Stimulated activated CD4-positive, alpha-beta T cell treated with anti-CD3 and anti-CD28 coated beads, Interleukin-15, amount 100 ng/mL, for 48 hours (primary cell): ENCODE measurements around the gene SCYL3.
"Not testable (repeated sequence)": the region's sequence is repeated elsewhere in the genome, so short reads cannot be mapped to it uniquely, and the experiment has no call there.

ENCODE experiments used
- DNase-seq, 2 donors: peaks; one replicate each; pipeline ENCODE4 v3.0.0-alpha.2; 2020; ENCODE audit warnings: low read depth in 2 of 2

The SCYL3 gene

DNA sequence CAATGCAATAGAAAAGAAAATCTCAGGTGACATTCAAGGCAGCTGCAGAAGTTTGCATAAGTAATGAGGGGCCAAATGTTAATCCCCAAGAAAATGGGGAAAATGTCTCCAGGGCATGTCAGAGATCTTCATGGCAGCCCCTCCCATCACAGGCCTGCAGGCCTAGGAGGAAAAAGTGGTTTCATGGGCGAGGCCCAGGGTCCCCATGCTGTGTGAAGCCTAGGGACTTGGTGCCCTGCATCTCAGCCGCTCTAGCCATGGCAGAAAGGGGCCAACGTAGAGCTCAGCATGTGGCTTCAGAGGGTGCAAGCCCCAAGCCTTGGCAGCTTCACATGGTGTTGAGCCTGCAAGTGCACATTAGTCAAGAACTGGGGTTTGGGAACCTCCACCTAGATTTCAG lies 21.7 kb downstream of the SCYL3 start:
- DNase-seq: not testable (repeated sequence)

DNA sequence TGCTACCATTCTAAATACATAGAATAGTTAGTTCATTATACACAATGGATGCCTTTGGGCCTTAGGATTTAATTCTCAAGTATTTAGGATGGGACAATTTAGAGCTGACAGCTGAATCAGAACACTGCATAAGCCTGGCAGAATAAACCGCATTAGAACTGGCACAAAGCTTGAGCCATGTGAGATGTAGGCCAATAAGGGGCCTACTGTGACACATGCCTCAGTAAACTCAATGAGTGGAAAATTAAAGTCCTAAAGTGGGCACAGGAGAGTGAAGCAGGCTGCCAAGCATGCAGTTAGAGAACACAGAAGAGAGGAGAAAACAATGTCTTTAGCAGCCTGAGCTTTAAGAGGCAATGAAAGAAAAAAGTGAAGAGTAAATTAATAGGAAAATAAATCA lies 24.3 kb downstream of the SCYL3 start:
- no peak for DNase-seq

DNA sequence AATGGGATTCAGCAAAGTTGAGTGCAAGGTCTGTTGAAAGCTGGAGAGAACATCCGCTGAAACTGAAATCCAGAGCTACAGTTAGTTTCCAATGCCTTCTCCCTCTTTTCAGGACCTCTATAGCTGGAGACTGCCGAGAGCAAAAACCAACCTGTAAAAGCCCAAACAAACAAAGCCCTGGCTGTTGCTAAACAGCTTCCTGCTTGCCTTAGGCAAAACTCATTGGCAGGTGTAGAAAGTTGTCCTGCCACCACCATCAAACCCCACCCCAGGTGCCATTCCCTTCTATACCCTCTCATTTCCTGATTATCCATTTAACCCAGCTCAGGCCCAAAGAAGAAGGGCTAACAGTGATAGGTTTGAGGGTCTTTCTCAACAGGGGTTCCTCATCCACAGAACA lies 24.7 kb downstream of the SCYL3 start:
- DNase-seq: no peak

DNA sequence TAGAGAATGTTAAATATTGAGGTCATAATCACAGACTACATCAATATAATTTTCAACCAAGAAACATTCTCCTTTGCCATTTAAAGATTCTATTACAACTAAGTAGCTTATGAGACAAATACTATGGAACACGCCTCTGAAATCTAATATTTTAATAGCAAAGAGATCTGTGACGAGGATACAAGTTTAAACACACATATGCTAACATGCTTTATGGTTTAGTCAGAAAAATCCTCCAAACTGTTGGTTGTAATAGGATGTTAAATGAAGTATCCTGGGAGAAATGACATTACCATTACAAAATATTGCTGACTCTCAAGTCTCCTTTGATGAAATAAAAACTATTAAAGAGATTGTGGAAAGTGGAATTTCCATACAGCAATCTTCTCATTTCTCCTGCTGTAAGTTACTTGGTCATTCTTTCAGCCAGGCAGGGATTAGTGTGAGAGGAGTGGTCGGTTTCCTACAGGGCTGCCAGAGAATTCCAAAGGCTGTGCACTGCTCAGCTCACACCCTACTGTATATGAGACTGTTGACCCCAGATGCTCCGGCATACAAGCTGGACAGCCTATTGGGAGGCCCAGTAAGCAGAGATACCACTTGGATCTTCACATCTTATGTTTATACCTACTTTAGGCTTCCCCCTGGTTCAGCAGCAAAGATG lies 26.6 kb downstream of the SCYL3 start:
- no peak for DNase-seq

DNA sequence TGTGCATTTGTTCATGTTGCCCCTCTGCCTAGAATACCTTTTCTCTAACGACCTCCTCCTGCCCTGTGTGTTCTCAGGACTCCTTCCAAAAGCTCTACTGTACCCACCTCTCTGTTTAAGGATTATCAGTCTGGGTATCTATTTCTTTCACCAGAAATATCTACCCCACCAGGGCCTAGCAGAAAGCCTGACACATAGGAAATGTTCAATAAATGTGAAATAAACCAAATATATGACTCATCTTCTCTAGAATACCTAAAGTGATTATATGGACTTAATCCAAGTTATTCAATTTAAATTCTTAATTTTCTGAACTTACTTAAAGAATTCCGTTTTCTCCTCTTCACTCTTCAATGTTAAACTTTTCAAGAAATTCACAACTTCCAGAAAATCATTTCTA lies 27.1 kb downstream of the SCYL3 start:
- DNase-seq: no peak

DNA sequence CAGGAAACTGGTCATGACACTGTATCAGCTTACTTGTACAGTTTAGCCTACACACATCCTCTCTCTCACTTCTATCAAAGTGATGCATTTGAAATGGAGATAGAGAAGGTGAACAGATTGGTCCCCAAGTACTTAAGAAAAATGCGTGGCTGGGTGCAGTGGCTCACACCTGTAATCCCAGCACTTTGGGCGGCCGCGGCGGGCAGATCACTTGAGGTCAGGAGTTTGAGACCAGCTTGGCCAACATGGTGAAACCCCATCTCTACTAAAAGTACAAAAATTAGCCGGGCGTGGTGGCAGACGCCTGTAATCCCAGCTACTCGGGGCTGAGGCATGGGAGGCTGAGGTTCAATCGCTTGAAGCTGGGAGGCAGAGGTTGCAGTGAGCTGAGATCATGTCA lies 29.2 kb downstream of the SCYL3 start:
- not testable (repeated sequence) for DNase-seq

DNA sequence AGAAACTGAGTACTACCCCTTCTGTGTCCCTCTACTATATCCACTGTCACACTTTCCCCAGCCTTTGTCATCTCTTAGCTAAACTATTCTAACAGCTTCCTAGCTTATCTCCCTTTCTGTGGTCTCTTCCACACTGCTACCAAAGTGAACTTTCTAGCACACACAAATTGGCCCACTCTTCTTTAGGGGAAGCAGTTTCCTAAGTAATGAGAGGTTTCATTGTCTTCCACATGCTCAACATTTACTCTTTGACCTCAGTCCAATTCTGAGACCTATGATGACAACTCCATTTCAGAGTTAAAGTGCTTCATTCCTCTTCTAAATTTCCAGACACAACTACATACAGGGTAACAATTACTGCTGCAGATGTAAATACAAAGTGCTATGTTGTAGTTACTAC lies 32.9 kb downstream of the SCYL3 start:
- DNase-seq: no peak

DNA sequence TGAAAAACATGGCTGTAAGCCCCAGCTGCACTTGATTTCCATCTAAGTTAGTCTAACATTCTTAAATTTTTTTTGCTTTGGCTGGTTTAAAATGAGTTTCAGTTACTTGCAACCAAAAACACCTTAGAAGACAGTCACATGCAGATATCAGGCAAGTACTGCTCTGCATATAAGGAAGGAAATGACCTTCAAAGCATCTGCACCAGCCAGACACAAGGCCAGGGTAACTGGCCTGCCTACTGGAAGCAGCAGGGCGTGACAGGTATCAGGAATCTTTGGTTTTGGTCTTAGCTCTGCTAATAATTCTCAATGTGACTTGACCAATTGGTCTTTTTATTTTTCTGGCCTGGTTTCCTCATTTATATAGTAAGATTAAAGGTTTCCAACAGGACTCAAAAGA lies 33.5 kb downstream of the SCYL3 start:
- DNase-seq: no peak

DNA sequence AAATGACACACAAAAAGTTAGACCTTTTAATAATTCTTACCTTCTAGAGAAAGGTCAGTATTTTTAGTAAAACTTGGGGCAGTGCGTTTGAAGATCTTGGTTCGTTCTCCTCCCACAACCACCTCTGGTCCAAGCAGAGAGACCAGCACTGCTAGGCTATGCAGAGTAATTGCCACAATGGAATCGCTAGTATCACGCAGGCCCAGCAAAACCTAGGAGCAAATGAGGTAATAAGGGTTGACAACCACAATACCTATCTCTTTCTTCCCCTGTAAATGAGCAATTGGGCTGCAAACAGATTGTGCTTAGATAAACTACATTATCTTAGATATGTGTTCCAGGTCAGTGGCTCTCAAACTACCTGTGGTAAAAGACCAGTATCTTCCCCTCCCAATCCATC lies 34.7 kb downstream of the SCYL3 start:
- DNase-seq: no peak

DNA sequence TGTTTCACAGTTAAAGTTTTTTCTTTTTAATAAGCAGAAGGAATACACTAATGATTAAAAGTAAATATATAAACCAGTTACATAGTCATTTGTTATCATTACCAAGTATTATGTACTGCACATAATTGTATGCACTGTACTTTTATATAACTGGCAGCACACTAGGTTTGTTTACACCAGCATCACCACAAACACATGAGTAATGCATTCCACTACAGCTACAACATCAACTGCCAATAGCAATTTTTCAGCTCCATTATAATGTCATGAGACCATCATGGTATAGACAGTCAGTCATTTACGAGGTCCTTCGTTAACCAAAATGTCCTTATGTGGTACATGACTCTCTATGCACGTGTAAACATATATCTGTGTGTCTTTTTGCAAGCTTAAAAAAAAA lies 35.2 kb downstream of the SCYL3 start:
- no peak for DNase-seq

DNA sequence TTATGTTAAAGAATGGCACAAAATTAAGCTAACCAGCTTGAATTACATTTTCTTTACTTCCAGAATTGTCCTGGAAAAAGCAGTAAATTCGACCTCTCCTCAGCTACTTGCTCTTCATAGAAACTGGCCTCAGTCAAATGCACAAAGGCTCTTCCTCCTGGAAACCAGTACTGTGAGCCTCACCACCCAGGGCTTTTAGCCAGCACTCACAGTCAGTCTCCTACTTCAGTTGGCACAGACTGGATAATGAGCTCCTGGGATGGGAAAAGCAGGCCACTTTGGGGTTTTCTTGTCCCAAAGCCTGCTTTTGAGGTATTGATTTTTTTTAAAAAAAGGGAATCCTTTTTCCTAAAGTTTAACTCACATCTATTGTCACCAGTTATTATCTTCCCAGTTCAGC lies 40.4 kb downstream of the SCYL3 start:
- DNase-seq: no peak

DNA sequence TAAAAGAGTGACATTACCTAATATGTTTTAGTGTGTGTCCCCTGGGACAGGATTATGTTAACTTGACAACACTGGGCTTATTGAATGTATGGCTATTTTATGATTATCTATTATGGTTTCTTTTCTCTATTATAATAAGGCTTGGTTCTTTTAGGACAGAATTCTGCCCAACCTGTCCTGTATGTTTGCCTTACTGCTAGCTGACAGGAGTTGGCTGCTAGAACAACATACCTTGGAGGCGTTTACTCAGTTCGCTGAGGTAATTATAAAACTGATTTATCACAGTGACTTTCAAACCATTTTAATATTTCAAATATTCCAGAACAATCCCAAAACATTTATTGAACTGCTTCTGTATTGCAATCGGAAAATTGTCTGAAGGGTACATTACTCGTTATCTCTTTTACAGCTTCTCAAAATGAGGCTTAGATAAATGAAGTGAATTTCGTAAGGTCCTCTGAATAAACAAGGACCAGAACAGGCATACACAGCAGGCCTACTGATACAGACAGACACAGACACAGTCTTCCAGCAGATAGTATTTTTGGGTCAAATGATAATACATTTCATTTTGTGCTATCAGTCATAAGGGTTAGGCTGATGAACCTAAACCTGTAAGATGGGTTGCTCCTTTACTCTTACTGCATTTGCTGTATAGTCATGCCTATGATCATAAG lies 44.2 kb downstream of the SCYL3 start:
- DNase-seq: no peak

DNA sequence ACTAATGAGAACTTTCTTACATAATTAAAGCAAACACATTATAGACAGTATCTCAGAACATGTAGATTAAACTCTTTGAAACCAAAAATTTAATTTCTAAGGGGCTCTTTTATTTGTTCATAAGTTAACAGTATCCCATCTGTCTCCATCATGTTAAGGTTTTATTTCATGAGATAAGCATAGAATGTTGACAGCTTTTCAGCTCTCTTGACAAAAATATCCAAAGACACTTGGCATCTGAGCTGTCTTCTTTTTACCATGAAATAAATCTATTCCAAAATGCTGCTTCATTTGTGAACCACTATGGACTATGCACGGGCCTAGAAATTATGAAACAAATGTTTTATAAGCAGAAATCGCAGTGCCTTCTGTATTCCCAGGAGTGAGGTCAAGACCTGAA lies 45.2 kb downstream of the SCYL3 start:
- no peak for DNase-seq

DNA sequence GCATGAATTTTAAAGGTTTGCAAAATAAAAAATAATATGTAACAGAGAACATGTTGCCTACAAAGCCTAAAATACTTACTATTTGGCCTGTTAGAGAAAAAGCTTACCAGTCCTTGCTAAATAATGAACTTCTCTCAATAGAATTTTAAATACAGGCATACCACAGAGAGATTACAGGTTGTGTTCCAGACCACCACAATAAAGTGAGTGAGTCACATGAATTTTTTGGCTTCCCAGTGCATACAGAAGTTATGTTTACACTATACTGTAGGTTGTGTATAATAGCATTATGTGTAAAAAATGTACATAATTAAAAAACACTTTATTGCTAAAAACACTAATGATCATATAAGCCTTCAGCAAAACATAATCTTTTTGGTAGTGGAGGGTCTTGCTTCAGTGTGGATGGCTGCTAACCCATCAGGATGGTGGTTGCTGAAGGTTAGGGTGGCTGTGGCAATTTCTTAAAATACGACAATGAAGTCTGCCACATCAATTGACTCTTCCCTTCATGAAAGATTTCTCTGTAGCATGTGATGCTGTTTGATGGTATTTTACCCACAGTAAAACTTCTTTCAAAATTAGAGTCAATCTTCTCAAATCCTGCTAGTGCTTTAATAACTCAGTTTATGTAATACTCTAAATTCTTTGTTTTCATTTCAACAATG lies 48.6 kb downstream of the SCYL3 start:
- DNase-seq: no peak

DNA sequence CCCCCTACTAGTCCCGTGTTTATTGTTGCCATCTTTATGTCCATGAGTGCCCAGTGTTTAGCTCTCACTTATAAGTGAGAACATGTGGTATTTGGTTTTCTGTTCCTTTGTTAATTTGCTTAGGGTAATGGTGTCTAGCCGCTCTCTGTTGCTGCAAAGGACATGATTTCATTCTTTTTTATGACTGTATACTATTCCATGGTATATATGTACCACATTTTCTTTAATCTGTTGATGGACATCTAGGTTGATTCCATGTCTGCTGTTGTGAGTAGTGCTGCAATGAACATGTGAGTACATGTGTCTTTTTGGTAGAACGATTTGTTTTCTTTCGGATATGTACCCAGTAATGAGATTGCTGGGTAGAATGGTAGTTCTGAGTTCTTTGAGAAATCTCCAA lies 54.8 kb downstream of the SCYL3 start:
- no peak for DNase-seq

DNA sequence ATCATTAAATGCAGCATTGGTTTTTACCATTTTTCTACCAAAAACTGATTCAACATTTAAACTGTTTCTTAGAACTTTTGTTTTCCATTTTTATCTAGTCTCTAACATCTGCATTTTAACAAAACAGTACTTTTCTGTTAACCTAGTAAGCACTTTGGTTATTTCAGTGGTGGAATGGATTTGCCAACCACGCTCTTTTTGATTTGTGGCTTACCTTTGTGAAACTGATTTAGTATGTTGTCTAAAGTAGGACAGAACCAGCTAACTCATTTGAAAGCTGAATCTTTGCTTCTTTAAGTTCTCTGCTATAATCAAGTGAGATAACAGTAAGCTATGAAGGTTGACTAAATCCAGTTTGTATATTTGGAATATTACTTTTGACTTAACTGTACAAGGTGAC lies 57.5 kb downstream of the SCYL3 start:
- no peak for DNase-seq

DNA sequence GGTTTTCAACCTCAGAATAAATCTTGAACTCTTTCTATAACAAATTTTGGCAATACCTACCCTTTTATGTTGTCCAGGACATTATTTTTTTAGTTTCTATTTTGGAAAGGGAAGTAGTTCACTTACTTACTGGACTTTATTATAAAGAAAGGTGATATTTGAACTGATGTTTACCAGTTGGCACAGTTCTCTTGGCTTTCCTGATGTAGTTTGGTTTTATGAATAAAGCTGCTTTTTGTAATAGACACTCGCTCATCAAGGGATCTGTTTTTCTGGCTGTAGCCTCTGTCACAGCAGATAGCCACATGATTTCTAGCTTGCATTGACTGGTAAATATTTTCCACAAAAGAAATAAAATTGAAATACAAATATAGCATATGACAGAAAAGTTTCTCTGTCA lies 58.0 kb downstream of the SCYL3 start:
- no peak for DNase-seq

DNA sequence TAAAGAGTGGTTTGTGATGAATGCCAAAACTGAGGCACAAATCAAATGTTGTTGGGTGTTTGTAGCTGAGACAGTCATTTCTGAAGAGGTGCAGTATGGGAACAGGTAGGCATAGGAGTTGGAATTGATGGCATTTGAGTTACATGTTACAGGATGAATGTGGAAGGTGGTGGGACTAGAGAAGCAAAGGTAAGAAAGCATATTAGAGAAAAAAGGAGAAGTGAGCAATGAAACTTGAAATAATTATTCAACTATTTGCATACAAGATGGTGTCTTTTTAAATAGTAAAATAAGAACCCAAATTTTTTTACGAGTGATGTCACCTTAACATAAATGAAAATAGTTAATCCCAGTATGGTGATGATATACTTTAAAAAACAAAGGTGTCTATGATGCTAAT lies 58.8 kb downstream of the SCYL3 start:
- no peak for DNase-seq

DNA sequence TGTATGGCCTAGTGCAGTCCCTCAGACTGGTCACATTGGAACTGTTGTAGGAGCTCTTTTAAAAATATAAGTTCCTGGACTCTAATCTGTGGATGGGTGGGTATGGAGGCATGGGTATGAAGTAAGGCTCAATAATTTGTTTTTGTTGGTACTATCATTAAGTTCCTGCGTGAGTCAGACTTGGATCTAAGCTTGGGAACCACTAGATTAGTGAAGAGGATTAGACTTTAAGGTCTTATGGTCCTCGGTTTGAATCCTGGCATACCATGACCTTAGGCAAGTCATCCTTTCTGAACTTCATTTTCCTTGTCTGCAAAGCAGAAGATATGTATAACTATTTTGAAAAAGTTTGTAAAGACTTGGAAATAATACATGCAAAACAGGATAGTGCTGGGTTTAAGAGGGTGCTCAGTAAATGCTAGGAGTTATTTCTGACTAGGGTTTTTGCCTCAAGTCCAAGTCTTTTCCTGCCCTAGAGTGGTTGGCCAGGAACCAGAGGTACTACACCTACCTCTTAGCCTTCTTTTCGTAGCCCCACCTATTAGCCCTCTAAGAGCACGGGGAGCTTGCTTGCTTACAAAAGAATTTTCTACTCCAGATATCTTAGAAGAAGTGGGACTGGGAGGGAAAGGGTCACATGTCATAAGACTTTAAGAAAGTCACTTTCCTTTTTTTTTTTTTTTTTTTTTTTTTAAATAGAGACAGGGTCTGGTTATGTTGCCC lies 60.4 kb downstream of the SCYL3 start:
- DNase-seq: no peak

DNA sequence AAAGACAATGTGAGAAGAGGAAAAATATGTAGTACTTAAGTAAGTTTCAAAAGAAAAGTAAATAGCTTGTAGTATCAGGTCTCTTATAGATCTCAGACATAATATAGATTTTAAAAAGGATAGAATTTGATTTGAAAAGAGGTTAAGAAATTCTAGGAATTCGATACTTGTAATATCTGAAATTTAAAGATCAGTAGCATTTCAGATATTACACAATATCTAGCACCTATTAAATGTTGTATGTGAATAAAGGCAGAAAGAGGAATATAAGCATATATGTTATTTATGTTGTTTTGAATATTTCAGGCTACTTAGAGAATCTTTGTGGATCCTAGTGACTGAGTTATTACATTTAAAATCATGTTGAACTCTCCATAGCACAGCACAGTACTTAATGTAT lies 64.0 kb downstream of the SCYL3 start:
- DNase-seq: no peak

DNA sequence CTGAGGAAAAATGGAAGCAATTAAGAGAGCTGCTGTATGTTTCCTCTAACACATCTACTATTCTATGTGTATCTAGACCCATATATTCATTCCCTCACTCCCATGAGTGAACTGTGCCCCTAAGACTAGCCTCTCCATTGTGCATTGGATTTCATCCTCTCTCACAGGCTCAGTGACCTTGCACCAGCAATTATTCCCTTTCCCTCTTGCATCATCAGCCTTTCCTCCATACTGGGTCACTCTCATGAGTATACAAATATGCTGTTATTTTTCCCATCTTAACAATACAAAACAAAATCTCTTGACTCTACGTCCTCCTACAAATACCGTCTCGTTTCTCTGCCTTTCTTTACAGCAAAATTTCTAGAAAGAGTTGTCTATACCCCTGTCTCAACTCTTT lies 69.5 kb downstream of the SCYL3 start:
- no peak for DNase-seq

DNA sequence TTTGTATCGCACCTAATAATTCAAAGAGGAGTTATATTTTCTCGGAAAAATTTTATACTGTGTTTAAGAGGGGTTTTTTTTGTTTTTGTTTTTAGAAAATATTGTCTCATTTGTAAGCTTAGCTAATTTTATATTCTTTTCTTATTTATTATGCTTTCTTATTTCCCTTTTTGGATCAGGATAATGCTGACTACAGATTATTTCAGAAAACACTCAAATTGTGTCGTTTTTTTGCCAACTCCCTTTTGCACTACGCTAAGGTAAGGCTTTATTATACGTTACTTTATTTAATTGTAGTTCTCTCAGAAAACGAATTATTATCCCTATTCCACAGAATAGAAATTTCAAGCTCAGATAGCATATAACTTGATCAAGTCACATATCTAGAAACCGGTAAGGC lies 72.2 kb downstream of the SCYL3 start:
- no peak for DNase-seq

DNA sequence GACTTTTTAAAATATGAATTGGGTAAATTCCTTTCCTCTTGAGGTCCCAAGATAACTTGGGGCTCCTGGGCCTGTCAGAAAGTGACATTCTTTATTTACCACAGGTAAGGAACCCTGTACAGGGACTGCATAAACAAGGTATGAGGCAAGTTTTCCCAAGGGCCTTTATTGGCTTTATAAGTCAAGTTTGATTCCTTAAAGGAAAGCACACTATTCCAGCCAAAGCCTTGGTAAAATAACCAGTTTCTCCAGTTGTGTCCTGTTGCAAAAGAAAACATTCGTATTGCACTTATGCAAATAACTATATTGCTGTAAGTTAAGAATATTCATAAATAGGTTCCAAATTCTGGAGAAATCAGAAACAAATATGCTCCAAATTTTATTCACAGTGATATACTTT lies 77.1 kb downstream of the SCYL3 start:
- DNase-seq: no peak
